HepG2 (cell line): ENCODE data around the gene ZPR1. TPM values are rescaled to one million over a fixed set of nuclear protein-coding genes. Genes with fewer than 3 reads are reported as not detected.

ENCODE experiments used
- ATF4 ChIP-seq, 2 experiments: fragments of 450-650 bp in 1 of 2; sonication (generic) in 1 of 2; formaldehyde crosslinking; IDR thresholded peaks; 2 replicates each; pipeline versions ENCODE4 v1.5.0 to v1.8.0; 2020 to 2022; ENCODE audit warnings: mild to moderate bottlenecking in 1 of 2, missing genetic modification reagents in 1 of 2
- CHD4 ChIP-seq: fragments of 200-600 bp; sonication (generic); IDR thresholded peaks from 2 replicates; pipeline ENCODE4 v1.7.0; 2017; ENCODE audit warnings: mild to moderate bottlenecking, low read length, borderline replicate concordance
- GATAD1 ChIP-seq: IDR thresholded peaks from 2 replicates; pipeline ENCODE4 v1.6.1; 2016; ENCODE audit warnings: missing genetic modification reagents, missing compliant biosample characterization
- HOXA7 ChIP-seq: sonication (generic); formaldehyde crosslinking; IDR thresholded peaks from 2 replicates; pipeline ENCODE4 v1.8.1; 2022; ENCODE audit warnings: mild to moderate bottlenecking, missing genetic modification reagents, moderate library complexity
- MAFF ChIP-seq: IDR thresholded peaks from 2 replicates; pipeline ENCODE4 v1.6.1; 2011; ENCODE audit warnings: low read depth, low read length, improper control_type of control experiment
- MEF2D ChIP-seq: sonication (generic); formaldehyde crosslinking; IDR thresholded peaks from 2 replicates; pipeline ENCODE4 v1.5.1; 2020; ENCODE audit warnings: mild to moderate bottlenecking, missing genetic modification reagents
- NCOA5 ChIP-seq: sonication (generic); formaldehyde crosslinking; IDR thresholded peaks from 2 replicates; pipeline ENCODE4 v1.4.0; 2020; ENCODE audit warnings: missing genetic modification reagents
- NFAT5 ChIP-seq: sonication (generic); formaldehyde crosslinking; IDR thresholded peaks from 2 replicates; pipeline ENCODE4 v1.4.0; 2020; ENCODE audit warnings: missing genetic modification reagents
- NFE2L1 ChIP-seq: sonication (generic); formaldehyde crosslinking; IDR thresholded peaks from 2 replicates; pipeline ENCODE4 v1.4.0; 2020; ENCODE audit warnings: missing genetic modification reagents, mild to moderate bottlenecking, borderline replicate concordance
- NFE2L2 ChIP-seq: fragments of 150-350 bp; IDR thresholded peaks from 2 replicates; pipeline ENCODE4 v1.6.1; 2014; ENCODE audit warnings: low read length
- NONO ChIP-seq, 2 experiments: fragments of 450-650 bp in 1 of 2; sonication (generic) in 1 of 2; formaldehyde crosslinking in 1 of 2; IDR thresholded peaks in 1 of 2; conservative IDR thresholded peaks in 1 of 2; 2 replicates each; pipeline versions ENCODE4 v1.6.1 to v1.8.0; 2017 to 2022; ENCODE audit warnings: mild to moderate bottlenecking in 1 of 2, missing genetic modification reagents in 1 of 2, moderate library complexity in 1 of 2
- YEATS4 ChIP-seq: sonication (generic); formaldehyde crosslinking; IDR thresholded peaks from 2 replicates; pipeline ENCODE4 v1.4.0; 2020; ENCODE audit warnings: missing genetic modification reagents, borderline replicate concordance
- ZBTB33 ChIP-seq: sonication (generic); formaldehyde crosslinking; IDR thresholded peaks from 2 replicates; pipeline ENCODE4 v1.4.0; 2020; ENCODE audit warnings: missing genetic modification reagents
- ZNF136 ChIP-seq: sonication (generic); formaldehyde crosslinking; IDR thresholded peaks from 2 replicates; pipeline ENCODE4 v1.8.1; 2022; ENCODE audit warnings: low read depth, mild to moderate bottlenecking, moderate library complexity, missing genetic modification reagents
- ZNF276 ChIP-seq: sonication (generic); formaldehyde crosslinking; IDR thresholded peaks from 2 replicates; pipeline ENCODE4 v1.4.0; 2020; ENCODE audit warnings: mild to moderate bottlenecking, low read depth, missing genetic modification reagents
- ZNF460 ChIP-seq: sonication (generic); formaldehyde crosslinking; IDR thresholded peaks from 2 replicates; pipeline ENCODE4 v1.5.1; 2020; ENCODE audit warnings: missing genetic modification reagents, mild to moderate bottlenecking, borderline replicate concordance
- ZNF580 ChIP-seq: IDR thresholded peaks from 2 replicates; pipeline ENCODE4 v1.6.1; 2016; ENCODE audit warnings: low read depth, borderline replicate concordance
- ZNF615 ChIP-seq: sonication (generic); formaldehyde crosslinking; IDR thresholded peaks from 2 replicates; pipeline ENCODE4 v1.5.0; 2020; ENCODE audit warnings: mild to moderate bottlenecking, missing genetic modification reagents, borderline replicate concordance
- ZNF772 ChIP-seq: sonication (generic); formaldehyde crosslinking; IDR thresholded peaks from 2 replicates; pipeline ENCODE4 v1.5.0; 2020; ENCODE audit warnings: mild to moderate bottlenecking, missing genetic modification reagents
- polyA plus RNA-seq, 8 experiments: library from polyadenylated mRNA; depleted of rRNA in 3 of 8; stranded (reverse) in 7 of 8; unstranded in 1 of 8; fragments of >200 nt; fragmentation: Illumina TruSeq in 4 of 8; extraction: Trizol in 4 of 8; gene quantifications; 2 replicates each; pipeline versions ENCODE4 v1.2.1 to v1.2.3, GENCODE V29; 2011 to 2016; ENCODE audit warnings: low read depth in 4 of 8, missing spikeins in 1 of 8, mixed read lengths in 1 of 8; ENCODE audit not compliant: insufficient read depth in 1 of 8
- total RNA-seq, 5 experiments: library from RNA; depleted of rRNA; stranded (reverse); fragments of >200 nt; fragmentation: Illumina TruSeq; extraction: Trizol; gene quantifications; 2 replicates each; pipeline ENCODE4 v1.2.3, GENCODE V29; 2016; ENCODE audit warnings: low read depth in 1 of 5

ZPR1 gene
- total and polyA plus RNA-seq, 2 of the 13 experiments (the other 11 are each of a cell fraction or from before 2014, with no cell fraction given), result 40.0 to 79.3 TPM

- TF ChIP-seq ZNF580 (no peak), ATF4 (CRISPR knock-in tag; IDR thresholded peaks at IDR 0.05) (no peak), YEATS4 (CRISPR knock-in tag) (no peak), NCOA5 (no peak), NONO (IDR thresholded peaks at IDR 0.05) (no peak), NONO (CRISPR knock-in tag; conservative IDR thresholded peaks at IDR 0.05) (no peak), GATAD1 (CRISPR knock-in tag) (no peak), ZNF136 (CRISPR knock-in tag) (no peak), ZNF276 (CRISPR knock-in tag) (0 out of 2 replicates have a peak, but pooled peaks have one; percentile 18), ZNF460 (no peak), NFAT5 (CRISPR knock-in tag) (no peak), NFE2L1 (no peak), NFE2L2 (no peak), HOXA7 (CRISPR knock-in tag) (no peak), ZNF772 (CRISPR knock-in tag) (peak; percentile 64), MAFF (no peak), CHD4 (0 out of 2 replicates have a peak, but pooled peaks have one; percentile 24), ZNF615 (CRISPR knock-in tag) (peak; percentile 36; the same call in 1 of the 2 replicates), ZBTB33 (no peak), MEF2D (0 out of 2 replicates have a peak, but pooled peaks have one; percentile 1)
Measured at GRCh38 chr11:116831790-116832349, 44.0 kb upstream of the ZPR1 start (continued).
